GM18907 (cell line): Measurements from ENCODE around the gene SNED1.

ENCODE experiments used
- ATAC-seq: cut with Tn5 transposase; IDR thresholded peaks from one replicate; pipeline ENCODE4 v1.9.1; 2021; ENCODE audit warnings: mild to moderate bottlenecking, moderate library complexity; ENCODE audit not compliant: unreplicated experiment

Gene SNED1

DNA sequence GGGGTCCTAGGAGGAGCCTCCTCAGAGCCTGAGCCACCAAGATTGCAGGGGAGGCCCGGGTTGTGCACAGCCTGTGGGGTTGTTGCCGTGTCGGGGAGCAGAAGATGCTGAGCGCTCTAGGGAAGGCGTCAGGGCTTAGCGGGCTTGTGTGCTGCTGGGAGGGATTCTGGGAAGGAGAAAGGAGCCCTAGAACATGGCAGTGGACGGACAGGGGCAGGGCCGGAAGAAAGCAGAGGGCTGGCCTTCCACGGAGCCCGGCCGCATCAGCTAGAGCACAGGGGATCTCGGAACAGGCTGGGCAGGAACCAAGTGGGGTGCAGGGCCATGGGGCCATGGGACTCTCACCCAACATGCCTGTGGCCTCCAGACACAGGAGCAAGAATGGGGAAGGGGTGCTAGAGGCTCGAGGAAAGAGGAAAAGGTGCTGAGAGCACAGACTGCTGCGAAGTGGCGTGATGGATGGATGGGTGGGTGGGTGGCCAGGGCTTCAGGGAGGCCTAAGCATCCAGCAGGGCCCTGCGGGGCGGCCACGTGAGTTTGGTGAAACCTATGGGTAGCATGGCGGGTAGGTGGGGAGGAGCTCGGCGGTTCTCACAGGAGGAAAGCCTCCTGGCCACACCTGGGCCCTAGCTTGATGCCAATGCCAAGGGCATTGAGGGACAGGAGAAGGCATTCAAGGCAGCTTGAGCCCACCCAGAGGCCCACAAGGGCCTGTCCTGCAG, 67.9 kb downstream of the SNED1 start:
- no peak for ATAC-seq

GRCh38 chr2:241066893-241067341, 68.5 kb downstream of the SNED1 start:
- ATAC-seq: no peak

DNA sequence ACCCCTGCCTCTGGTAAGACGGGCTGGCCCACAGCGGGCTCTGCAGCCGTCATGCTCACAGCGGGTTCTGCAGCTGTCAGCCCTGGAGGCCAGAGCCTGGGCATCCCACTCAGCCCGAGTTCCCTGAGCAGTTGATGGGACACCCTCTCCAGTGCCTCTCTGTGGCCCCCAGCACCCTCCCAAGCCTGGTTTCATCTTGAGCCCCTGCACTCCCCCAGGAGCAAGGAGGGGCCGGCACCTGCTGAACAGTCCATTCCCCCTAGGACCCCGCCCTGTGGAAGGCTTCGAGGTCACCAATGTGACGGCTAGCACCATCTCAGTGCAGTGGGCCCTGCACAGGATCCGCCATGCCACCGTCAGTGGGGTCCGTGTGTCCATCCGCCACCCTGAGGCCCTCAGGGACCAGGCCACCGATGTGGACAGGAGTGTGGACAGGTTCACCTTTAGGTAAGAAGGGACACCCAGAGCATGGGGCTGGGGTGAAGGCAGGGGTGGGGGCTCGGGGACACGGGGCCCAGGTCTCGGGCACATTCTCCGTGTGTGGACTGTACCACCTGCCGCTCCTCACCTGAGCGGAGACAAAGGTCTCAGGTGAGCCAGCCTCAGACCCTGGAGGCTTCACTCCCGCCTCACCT, 69.2 kb downstream of the SNED1 start:
- no peak for ATAC-seq

DNA sequence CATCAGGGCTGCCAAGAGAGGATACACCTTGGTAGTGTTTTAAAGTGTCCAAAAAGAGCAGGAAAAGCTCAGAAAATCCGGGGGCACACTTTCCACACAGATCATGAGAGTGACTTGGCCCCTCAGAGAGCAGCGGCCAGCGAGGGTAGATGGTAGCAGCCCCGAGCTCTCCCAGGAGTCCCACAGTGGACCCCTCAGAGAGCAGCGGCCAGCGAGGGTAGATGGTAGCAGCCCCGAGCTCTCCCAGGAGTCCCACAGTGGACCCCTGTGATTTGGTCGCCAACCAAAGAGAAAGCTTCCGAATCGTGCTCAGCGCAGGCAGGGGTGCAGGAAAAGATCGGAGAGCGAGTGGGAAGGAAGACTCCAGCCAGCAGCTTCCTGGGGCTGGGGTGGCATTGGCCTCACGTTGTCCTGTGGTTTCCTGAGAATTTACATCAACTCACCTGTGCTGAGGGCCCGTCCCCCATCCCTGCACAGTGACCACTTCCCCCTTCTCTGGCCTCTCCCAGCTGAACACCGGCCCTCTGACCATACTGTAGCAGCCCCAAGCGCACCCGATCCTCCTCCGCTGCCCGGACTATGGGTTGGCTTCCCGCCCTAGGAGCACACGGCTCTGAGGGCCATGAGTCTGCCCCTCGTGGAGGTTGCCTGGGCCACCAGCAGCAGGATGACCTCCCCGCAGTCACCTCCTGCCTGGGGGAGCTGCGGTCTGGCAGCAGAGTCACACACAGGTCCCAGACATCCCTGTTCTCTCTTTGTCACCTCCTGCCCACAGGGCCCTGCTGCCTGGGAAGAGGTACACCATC, 69.9 kb downstream of the SNED1 start:
- no peak for ATAC-seq

DNA sequence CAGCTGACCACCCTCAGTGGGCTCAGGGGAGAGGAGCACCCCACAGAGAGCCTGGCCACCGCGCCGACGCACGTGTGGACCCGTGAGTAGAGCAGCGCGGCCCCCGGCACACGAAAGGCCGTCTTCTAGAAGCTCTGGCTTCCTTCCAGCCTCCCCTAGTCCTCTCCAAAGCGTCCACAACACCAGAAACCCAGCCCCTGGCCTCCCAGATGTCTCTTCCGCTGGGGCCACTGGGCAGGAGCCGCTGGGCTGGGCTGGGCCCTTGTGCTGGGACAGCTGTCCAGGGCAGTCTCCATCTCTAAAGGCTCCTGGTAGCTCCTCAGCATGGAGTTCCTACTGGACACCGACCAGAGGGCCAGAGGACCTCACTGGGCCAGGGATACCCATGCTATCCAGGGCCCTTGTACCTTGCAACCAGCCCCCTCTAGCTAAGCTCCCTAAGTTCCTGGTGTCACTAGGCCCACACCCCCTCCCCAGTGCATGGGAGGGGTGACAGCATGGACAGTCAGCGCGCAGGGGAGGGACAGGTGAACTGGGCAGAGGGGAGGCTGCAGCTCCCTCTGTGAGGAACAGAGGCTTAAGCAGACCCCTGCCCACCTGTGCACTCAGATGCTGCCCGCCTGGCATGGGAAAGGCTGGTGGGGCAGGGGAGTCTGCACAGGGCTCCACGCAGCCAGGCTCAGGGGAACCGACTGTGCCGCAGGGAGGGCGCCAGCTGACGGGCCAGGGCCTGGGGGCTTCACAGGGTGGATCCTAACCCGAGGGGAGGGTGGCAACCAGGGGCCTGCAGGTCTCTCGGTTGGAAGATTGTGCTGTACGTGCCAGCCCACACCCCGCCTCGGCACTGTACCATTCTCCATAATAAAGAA, 70.8 kb downstream of the SNED1 start:
- ATAC-seq: no peak

DNA sequence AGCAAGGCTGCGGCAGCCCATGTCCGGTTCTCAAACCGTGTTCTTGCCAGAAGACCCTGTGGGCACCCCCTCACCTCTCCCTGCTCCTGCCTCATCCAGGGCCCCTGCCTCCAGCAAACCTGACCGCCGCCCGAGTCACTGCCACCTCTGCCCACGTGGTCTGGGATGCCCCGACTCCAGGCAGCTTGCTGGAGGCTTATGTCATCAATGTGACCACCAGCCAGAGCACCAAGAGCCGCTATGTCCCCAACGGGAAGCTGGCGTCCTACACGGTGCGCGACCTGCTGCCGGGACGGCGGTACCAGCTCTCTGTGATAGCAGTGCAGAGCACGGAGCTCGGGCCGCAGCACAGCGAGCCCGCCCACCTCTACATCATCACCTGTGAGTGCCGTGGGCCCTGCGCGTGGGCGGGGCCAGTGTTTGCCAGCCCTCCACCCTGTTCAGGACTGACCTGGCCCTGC, 71.4 kb downstream of the SNED1 start:
- no peak for ATAC-seq

- ATAC-seq: no peak
Measured at GRCh38 chr2:241070361-241070760, 71.9 kb downstream of the SNED1 start.

- no peak for ATAC-seq
Measured at GRCh38 chr2:241070811-241071676, 72.6 kb downstream of the SNED1 start.

- ATAC-seq: no peak
Measured at GRCh38 chr2:241071677-241072111, 73.3 kb downstream of the SNED1 start.

DNA sequence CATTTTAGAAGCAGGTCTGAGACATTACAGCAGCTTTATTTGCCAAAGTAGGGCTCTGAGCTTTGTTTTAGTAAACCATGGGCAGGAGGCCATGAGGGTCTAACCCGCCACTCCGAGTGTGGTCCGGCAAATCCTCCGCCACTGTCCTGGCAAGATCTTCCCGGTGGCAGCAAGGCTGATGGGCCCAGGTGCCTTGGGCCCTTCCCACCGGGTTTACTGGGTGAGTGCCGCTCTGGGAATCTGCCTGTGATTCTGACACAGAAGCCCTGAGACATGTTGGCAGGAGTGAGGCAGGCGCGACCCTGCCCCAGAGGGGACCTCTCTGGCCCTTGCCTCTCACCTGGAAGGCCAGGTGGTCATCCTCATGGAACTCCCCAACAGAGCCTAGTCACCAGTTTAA, 73.7 kb downstream of the SNED1 start:
- ATAC-seq: no peak

GRCh38 chr2:241072553-241073165, 74.2 kb downstream of the SNED1 start:
- ATAC-seq: no peak

- no peak for ATAC-seq
Measured at GRCh38 chr2:241073166-241074064, 75.0 kb downstream of the SNED1 start.

DNA sequence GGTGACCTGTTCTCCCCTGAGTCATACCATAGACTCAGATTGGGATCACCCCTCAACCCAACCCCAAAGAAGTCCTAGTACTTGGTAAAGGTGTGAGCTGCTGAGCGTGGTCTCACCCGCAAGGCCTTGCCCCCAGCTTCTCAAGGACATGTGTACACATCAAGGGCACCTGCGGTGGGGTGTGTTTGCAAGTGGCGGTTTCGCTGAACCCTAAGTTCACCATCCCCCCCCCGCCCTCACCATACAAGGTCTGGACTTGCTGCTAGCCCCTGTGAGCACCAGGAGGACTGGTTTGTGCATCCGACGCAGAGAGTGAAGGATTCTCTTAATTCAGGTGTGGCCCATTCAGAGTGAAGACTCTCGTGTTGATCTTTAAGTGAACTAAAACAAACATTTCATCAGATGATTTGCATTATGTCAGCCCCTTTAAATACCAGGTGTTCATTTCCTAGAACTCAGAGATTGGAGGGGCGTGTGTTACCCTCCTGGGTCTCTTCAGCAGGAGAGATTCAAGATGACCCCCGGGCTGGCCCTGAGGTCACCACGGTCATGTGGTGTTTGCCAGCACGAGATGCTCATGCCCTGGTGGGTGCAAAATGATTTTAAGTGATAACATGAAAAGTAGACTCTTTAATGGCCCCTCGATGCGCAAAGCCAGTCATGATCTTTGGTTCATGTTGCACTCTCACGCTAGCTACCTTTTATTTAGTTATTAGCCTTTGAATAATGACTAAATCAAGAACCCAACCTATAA, 75.8 kb downstream of the SNED1 start:
- no peak for ATAC-seq

DNA sequence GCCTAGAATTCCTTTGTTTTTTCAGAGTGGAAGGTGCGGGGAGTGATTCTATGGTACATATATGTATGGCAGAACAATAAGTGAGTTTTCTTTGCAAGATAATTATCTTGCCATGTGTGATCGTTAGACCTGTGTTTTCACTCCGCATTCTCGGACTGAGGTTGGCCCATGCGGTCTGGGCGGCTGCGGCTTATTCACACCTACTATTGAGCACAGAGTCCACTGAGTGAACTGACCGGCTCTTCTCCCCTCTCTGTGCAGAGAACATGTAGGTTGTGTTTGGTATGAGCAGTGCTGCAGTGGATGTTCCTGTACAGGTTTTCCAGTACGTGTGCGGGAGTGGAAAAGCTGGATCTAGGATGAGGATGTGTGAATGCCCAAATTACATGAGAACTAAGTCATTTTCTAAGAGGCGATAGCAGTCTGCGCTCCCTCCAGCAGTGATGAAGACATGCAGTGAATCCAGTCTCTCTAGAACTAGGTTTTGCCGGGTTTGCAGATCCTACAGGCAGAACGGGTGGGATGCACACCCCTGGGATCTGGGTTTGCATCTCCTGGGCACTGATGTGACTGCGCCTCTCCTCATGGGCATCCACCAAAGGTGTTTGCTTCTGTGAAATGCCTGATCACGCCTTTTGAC, 76.6 kb downstream of the SNED1 start:
- no peak for ATAC-seq

DNA sequence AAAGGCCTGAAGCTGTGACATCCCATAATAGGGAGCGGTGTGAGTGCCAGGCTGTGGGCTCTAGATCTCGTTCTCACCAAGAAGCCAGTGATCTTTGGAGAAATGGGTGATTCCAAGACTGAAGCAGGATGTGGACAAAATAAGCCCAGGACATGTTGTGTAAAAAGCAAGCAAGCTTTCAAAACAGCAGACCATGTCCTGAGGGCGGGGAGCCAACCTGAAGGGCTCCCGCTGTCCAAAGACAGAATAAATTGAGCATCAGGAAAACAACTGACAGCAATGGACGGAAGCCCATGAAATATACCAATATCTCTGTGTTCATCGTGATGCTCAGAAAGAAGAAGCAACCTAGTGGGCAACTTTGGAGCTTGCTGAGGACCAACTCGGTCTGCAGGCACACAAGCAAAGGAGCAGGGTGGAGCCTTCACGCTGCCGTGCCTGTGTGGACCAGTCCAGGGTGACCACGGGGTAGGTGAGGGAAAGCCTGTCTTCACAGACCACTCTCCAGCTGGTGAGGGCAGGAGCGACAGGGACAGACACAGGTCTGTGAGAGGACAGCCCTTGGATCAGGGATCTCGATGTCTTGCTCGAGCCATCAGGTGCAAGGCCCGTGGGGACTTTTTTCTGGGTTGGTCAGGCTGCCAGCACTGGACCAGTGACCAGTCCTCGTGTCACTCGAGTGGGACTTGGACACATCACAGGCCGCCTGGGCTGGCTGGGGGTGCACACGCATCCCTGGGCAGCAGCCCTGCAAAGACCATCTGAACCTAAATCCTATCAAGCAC, 82.2 kb downstream of the SNED1 start:
- ATAC-seq: no peak

DNA sequence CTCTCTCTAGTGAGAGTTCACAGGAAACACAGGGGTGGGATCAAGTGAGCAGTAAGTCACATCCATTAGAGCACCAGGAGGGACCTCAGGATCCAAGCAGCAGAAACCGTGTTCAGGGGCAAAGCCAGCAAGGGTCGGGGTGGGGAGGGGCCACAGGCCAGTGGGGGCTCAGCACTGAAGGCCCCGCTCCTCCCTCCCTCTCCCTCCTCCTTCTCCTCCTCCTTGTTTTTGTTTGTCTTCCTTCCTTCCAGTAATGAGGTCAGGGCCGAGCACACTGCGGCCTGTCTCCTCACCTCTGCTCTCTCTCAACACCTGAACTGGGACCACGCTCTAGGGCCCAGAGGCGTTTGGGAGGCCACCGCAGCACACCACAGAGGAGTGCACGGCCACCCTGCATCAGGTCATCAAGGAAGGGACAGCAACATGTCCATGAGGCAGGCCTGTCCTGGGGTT, 82.8 kb downstream of the SNED1 start:
- ATAC-seq: no peak
